HL-60 (cell line): ENCODE measurements around the gene ASCL5.
"Not testable (repeated sequence)": the region's sequence is repeated elsewhere in the genome, so short reads cannot be mapped to it uniquely, and the experiment has no call there.

ENCODE experiments used
- DNase-seq, 2 experiments: peaks; one replicate each; pipeline ENCODE4 v3.0.0-alpha.2; 2010 to 2020; ENCODE audit warnings: low read depth in 1 of 2, low spot score in 1 of 2
- H3K27ac ChIP-seq: fragments of 250-450 bp; sonication (Bioruptor Pico); replicated peaks from 2 replicates; pipeline ENCODE4 v1.5.1; 2020; ENCODE audit warnings: mild to moderate bottlenecking, moderate library complexity
- H3K27me3 ChIP-seq: fragments of 250-450 bp; sonication (Bioruptor Pico); 2 replicates; pipeline ENCODE4 v1.5.1; 2021; ENCODE audit warnings: mild to moderate bottlenecking, moderate library complexity; ENCODE audit not compliant: insufficient read depth, poor library complexity, severe bottlenecking
- H3K4me3 ChIP-seq: replicated peaks from 2 replicates; pipeline ENCODE4 v1.5.1; 2011; ENCODE audit warnings: mild to moderate bottlenecking, control low read depth, low read length; ENCODE audit not compliant: insufficient read depth
- CTCF ChIP-seq: IDR thresholded peaks from one replicate; pipeline ENCODE4 v1.5.1; 2011; ENCODE audit warnings: low read length, control low read depth, inconsistent platforms; ENCODE audit not compliant: insufficient read depth
- GABPA ChIP-seq: IDR thresholded peaks from 2 replicates; pipeline ENCODE4 v1.6.1; 2012; ENCODE audit warnings: low read depth
- POLR2AphosphoS5 ChIP-seq: IDR thresholded peaks from 2 replicates; pipeline ENCODE4 v1.6.1; 2012; ENCODE audit warnings: low read depth
- REST ChIP-seq: IDR thresholded peaks from 2 replicates; pipeline ENCODE4 v1.6.1; 2012; ENCODE audit warnings: low read depth; ENCODE audit not compliant: insufficient replicate concordance
- SPI1 ChIP-seq: IDR thresholded peaks from 2 replicates; pipeline ENCODE4 v1.6.1; 2012; ENCODE audit warnings: low read depth, mild to moderate bottlenecking, borderline replicate concordance

The ASCL5 gene

GRCh38 chr1:201164645-201165044 is 37.7 kb upstream of the ASCL5 start:
- no peak for DNase-seq
- TF ChIP-seq CTCF = no peak
- TF ChIP-seq REST = no peak
- no peak for TF ChIP-seq GABPA
- no peak for TF ChIP-seq POLR2AphosphoS5
- no peak for TF ChIP-seq SPI1
- no peak overlapping the region for H3K4me3 ChIP-seq
- no peaks in the 10 kb centered on the region for H3K27me3 ChIP-seq
- H3K27ac ChIP-seq = no peak overlapping the region

- H3K4me3 ChIP-seq = no peak overlapping the region
- DNase-seq = no peak
- H3K27me3 ChIP-seq = no peaks in the 10 kb centered on the region
- TF ChIP-seq GABPA = no peak
- TF ChIP-seq CTCF = no peak
- no peak for TF ChIP-seq SPI1
- TF ChIP-seq POLR2AphosphoS5 = no peak
- no peak for TF ChIP-seq REST
- no peak overlapping the region for H3K27ac ChIP-seq
These were observed 36.7 kb upstream of the ASCL5 start for GRCh38 chr1:201163707-201164106.

GRCh38 chr1:201163036-201163435 is 36.1 kb upstream of the ASCL5 start:
- H3K27me3 ChIP-seq, DNase-seq, H3K27ac ChIP-seq, H3K4me3 ChIP-seq: not testable (repeated sequence)

- H3K27me3 ChIP-seq = no peaks in the 10 kb centered on the region
- DNase-seq = no peak
- no peak overlapping the region for H3K4me3 ChIP-seq
- H3K27ac ChIP-seq = no peak overlapping the region
- no peak for TF ChIP-seq CTCF
- no peak for TF ChIP-seq SPI1
- no peak for TF ChIP-seq GABPA
- no peak for TF ChIP-seq REST
- no peak for TF ChIP-seq POLR2AphosphoS5
These were observed 31.0 kb upstream of the ASCL5 start for GRCh38 chr1:201157949-201158348.
